ENCODE measurements around the gene ASF1A.

Gene ASF1A

DNA sequence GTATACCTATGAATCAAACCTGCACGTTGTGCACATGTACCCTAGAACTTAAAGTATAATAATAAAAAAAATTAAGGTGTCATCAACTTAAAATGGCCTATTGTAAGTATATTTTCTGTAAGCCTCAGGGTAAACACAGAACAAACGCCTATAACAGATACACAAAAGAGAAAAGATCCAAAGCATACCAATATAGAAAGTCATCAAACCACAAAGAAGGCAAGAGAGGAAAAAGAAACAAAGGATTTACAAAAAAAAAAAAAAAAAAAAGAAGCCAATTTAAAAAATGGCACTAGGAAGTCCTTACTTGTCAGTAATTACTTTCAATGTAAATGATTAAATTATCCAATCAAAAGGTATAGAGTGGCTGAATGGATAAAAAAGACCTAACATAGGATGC, 24.6 kb upstream of the ASF1A start:
- TF ChIP-seq, protein P1, sequence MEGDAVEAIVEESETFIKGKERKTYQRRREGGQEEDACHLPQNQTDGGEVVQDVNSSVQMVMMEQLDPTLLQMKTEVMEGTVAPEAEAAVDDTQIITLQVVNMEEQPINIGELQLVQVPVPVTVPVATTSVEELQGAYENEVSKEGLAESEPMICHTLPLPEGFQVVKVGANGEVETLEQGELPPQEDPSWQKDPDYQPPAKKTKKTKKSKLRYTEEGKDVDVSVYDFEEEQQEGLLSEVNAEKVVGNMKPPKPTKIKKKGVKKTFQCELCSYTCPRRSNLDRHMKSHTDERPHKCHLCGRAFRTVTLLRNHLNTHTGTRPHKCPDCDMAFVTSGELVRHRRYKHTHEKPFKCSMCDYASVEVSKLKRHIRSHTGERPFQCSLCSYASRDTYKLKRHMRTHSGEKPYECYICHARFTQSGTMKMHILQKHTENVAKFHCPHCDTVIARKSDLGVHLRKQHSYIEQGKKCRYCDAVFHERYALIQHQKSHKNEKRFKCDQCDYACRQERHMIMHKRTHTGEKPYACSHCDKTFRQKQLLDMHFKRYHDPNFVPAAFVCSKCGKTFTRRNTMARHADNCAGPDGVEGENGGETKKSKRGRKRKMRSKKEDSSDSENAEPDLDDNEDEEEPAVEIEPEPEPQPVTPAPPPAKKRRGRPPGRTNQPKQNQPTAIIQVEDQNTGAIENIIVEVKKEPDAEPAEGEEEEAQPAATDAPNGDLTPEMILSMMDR (IDR thresholded peaks at IDR 0.05) = no peak
- Mint-ChIP-seq H3K9me3 (peaks cover 45% of the 10 kb centered on the region), H3K27me3 (ENCODE audit: low read depth, poor library complexity) (peaks cover 3% of the 10 kb centered on the region), H3K4me1 (no peaks in the 10 kb centered on the region), H3K36me3 (ENCODE audit: low read depth) (peaks cover 51% of the 10 kb centered on the region), H3K27ac (no peak overlapping the region), H3K4me3 (no peak overlapping the region)
- no peak for DNase-seq

DNA sequence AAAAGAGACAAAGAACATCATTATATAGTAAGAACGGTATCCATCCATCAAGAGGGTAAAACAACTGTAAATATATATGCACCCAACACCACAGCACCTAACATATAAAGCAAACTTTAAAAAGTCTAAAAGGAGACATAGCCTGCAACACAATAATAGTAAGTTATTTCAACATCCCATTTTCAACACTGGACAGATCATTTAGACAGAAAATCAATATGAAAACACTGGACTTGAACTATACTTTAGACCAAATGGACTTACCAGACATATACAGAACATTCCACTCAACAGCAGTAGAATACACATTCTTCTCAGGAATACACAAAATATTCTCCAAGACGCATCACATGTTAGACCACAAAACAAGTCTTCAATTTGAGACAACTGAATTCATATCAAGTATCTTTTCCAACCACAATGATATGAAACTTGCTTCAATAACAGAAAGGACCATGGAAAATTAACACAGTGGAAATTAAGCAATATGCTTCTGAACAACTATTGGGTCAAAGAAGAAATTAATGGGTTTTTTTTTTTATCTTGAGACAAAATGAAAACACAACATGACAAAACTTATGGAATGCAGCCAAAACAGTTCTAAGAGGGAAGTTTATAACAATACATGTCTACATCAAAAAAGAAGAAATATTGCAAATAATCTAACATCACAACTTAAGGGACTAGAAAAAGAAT, 23.9 kb upstream of the ASF1A start:
- Mint-ChIP-seq H3K36me3 (ENCODE audit: low read depth) (peaks cover 51% of the 10 kb centered on the region), H3K4me1 (no peaks in the 10 kb centered on the region), H3K4me3 (no peak overlapping the region), H3K27ac (no peak overlapping the region), H3K27me3 (ENCODE audit: low read depth, poor library complexity) (peaks cover 3% of the 10 kb centered on the region), H3K9me3 (peaks cover 45% of the 10 kb centered on the region)
- DNase-seq = no peak
- TF ChIP-seq, protein P1 (IDR thresholded peaks at IDR 0.05) = no peak

DNA sequence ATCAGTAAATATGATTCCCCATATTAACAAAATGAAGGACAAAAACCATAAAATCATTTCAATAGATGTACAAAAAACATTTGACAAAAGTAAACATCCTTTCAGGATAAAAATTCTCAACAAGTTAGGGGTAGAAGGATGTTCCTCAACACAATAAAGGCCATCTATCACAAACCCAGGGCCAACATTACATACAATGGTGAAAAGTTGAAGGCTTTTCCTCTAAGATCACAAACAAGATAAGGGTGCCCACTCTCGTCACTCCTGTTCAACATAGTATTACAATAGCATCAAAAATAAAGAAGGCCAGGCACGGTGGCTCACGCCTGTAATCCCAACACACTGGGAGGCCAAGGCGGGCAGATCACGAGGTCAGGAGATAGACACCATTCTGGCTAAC, 22.6 kb upstream of the ASF1A start:
- Mint-ChIP-seq H3K36me3 (ENCODE audit: low read depth) (peaks cover 46% of the 10 kb centered on the region), H3K9me3 (peaks cover 41% of the 10 kb centered on the region), H3K4me3 (no peak overlapping the region), H3K27ac (no peak overlapping the region), H3K4me1 (no peaks in the 10 kb centered on the region), H3K27me3 (ENCODE audit: low read depth, poor library complexity) (peaks cover 3% of the 10 kb centered on the region)
- no peak for DNase-seq
- TF ChIP-seq, protein P1 (IDR thresholded peaks at IDR 0.05) = no peak

DNA sequence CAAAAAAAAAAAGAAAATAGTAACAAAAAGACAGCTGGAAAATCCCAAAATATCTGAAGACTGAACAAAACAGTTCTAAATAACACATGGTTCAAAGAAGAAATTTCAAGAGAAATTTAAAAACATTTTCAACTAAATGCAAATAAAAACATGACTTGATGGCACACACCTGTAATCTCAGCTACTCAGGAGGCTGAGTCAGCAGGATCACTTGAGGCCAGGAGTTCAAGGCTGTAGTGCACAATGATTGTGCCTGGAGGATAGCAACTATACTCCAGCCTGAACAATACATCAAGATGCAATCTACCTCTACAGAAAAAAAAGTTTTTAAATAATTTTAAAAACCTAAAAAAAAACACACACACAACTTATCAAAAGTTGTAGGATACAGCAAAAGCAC, 21.6 kb upstream of the ASF1A start:
- DNase-seq = no peak
- Mint-ChIP-seq H3K36me3 (ENCODE audit: low read depth) (peaks cover 40% of the 10 kb centered on the region), H3K4me3 (no peak overlapping the region), H3K27me3 (ENCODE audit: low read depth, poor library complexity) (peaks cover 3% of the 10 kb centered on the region), H3K9me3 (peaks cover 35% of the 10 kb centered on the region), H3K4me1 (no peaks in the 10 kb centered on the region), H3K27ac (no peak overlapping the region)
- TF ChIP-seq, protein P1 (IDR thresholded peaks at IDR 0.05) = no peak

DNA sequence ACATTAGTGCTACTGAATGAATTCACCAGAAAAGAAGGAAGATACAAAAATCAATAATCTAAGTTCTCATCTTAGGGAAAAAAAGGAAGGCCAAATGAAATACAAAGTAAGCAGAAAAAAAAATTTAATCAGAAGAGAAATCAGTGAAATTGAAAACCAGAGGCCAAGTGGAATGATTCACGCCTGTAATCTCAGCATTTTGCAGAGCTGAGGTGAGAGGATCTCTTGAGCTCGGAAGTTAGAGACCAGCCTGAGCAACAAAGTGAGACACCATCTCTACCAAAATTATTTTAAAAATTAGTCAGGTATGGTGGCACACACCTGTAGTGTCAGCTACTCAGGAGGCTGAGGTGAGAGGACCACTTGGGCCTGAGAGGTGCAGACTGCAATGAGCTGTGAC, 21.2 kb upstream of the ASF1A start:
- H3K9me3 Mint-ChIP-seq = peaks cover 35% of the 10 kb centered on the region
- H3K27ac Mint-ChIP-seq = no peak overlapping the region
- H3K27me3 Mint-ChIP-seq (ENCODE audit: low read depth, poor library complexity) = peaks cover 3% of the 10 kb centered on the region
- no peak for DNase-seq
- TF ChIP-seq, protein P1 (IDR thresholded peaks at IDR 0.05) = no peak
- no peaks in the 10 kb centered on the region for H3K4me1 Mint-ChIP-seq
- peaks cover 40% of the 10 kb centered on the region for H3K36me3 Mint-ChIP-seq (ENCODE audit: low read depth)
- no peak overlapping the region for H3K4me3 Mint-ChIP-seq

DNA sequence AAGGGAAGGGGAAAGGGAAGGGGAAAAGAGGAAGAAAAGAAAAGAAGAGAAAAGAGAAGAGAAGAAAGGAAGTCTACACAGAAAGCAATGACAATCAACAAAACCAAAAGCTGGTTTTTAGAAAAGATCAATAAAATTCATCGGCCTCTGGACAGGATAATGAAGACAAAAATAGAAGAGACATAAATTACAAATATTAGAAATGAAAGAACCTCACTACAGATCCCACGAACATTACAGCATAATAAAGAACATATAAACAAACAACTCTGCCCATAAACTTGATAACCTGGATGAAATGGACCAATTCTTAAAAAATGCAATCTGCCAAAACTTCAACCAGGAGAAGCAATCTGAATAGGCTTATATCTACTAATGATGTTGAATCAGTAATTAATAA, 20.7 kb upstream of the ASF1A start:
- H3K27me3 Mint-ChIP-seq (ENCODE audit: low read depth, poor library complexity) = peaks cover 3% of the 10 kb centered on the region
- H3K27ac Mint-ChIP-seq = no peak overlapping the region
- peaks cover 31% of the 10 kb centered on the region for H3K9me3 Mint-ChIP-seq

More for the DNA sequence above, 20.7 kb upstream of the ASF1A start:
- no peak for DNase-seq
- peaks cover 37% of the 10 kb centered on the region for H3K36me3 Mint-ChIP-seq (ENCODE audit: low read depth)
- no peaks in the 10 kb centered on the region for H3K4me1 Mint-ChIP-seq
- H3K4me3 Mint-ChIP-seq = no peak overlapping the region
- TF ChIP-seq, protein P1 (IDR thresholded peaks at IDR 0.05) = no peak

All from nephron progenitor cell (in vitro differentiated cells).